Astrocyte (in vitro differentiated cells and primary cell): ENCODE data around the gene FRMD4B. TPM values are rescaled to one million over a fixed set of nuclear protein-coding genes. Genes with fewer than 3 reads are reported as not detected.
"Not testable (repeated sequence)": the region's sequence is repeated elsewhere in the genome, so short reads cannot be mapped to it uniquely, and the experiment has no call there.

Experiments used
- DNase-seq: peaks from one replicate; pipeline ENCODE4 v3.0.0-alpha.2; 2010; ENCODE audit warnings: low read depth
- FAIRE-seq: peaks from 2 replicates; lab custom pipeline; 2011; peaks lifted over from hg19 to GRCh38; lab: Jason Lieb, UNC
- H2AFZ ChIP-seq: 2 replicates; pipeline ENCODE4 v1.6.0; 2012; ENCODE audit warnings: low read depth, low read length, inconsistent platforms
- H3K27ac ChIP-seq: 2 replicates; pipeline ENCODE4 v1.5.1; 2011; ENCODE audit warnings: low read depth, low read length, inconsistent platforms
- H3K27me3 ChIP-seq: 2 replicates; pipeline ENCODE4 v1.6.0; 2011; ENCODE audit warnings: low read length, inconsistent platforms; ENCODE audit not compliant: insufficient read depth
- H3K36me3 ChIP-seq: 2 replicates; pipeline ENCODE4 v1.5.1; 2011; ENCODE audit warnings: low read length, inconsistent platforms; ENCODE audit not compliant: insufficient read depth
- H3K4me1 ChIP-seq: 2 replicates; pipeline ENCODE4 v1.5.1; 2011; ENCODE audit warnings: low read length, inconsistent platforms; ENCODE audit not compliant: insufficient read depth
- H3K4me2 ChIP-seq: 2 replicates; pipeline ENCODE4 v1.6.0; 2012; ENCODE audit warnings: low read length, inconsistent platforms
- H3K4me3 ChIP-seq: 2 replicates; pipeline ENCODE4 v1.5.1; 2011; ENCODE audit warnings: low read depth, mild to moderate bottlenecking, low read length, inconsistent platforms; ENCODE audit not compliant: insufficient read depth
- H3K79me2 ChIP-seq: 2 replicates; pipeline ENCODE4 v1.6.0; 2012; ENCODE audit warnings: mild to moderate bottlenecking, low read length, inconsistent platforms; ENCODE audit not compliant: insufficient read depth
- H3K9ac ChIP-seq: 2 replicates; pipeline ENCODE4 v1.6.0; 2012; ENCODE audit warnings: mild to moderate bottlenecking, low read length, inconsistent platforms
- H3K9me3 ChIP-seq: 2 replicates; pipeline ENCODE4 v1.5.1; 2012; ENCODE audit warnings: low read depth, mild to moderate bottlenecking, low read length, inconsistent platforms; ENCODE audit not compliant: insufficient read depth
- H4K20me1 ChIP-seq: 2 replicates; pipeline ENCODE4 v1.6.0; 2012; ENCODE audit warnings: low read length, inconsistent platforms; ENCODE audit not compliant: insufficient read depth
- H3K27ac Mint-ChIP-seq: one replicate; pipeline ENCODE4 v1.8.0; 2021; ENCODE audit warnings: mild to moderate bottlenecking, mixed read lengths; ENCODE audit not compliant: unreplicated experiment
- H3K27me3 Mint-ChIP-seq: one replicate; pipeline ENCODE4 v1.8.0; 2021; ENCODE audit warnings: low read depth, mixed read lengths; ENCODE audit not compliant: unreplicated experiment
- H3K36me3 Mint-ChIP-seq: one replicate; pipeline ENCODE4 v1.8.0; 2021; ENCODE audit warnings: low read depth, mixed read lengths; ENCODE audit not compliant: unreplicated experiment
- H3K4me1 Mint-ChIP-seq: one replicate; pipeline ENCODE4 v1.8.0; 2021; ENCODE audit warnings: low read depth, mixed read lengths; ENCODE audit not compliant: unreplicated experiment
- H3K4me3 Mint-ChIP-seq: one replicate; pipeline ENCODE4 v1.8.0; 2021; ENCODE audit warnings: mild to moderate bottlenecking, moderate library complexity, mixed read lengths; ENCODE audit not compliant: unreplicated experiment
- H3K9me3 Mint-ChIP-seq: one replicate; pipeline ENCODE4 v1.8.0; 2021; ENCODE audit warnings: mild to moderate bottlenecking, mixed read lengths; ENCODE audit not compliant: unreplicated experiment
- CTCF ChIP-seq: IDR thresholded peaks from 2 replicates; pipeline ENCODE4 v1.5.1; 2011; ENCODE audit warnings: low read depth, mild to moderate bottlenecking, inconsistent platforms, low read length, moderate library complexity; ENCODE audit not compliant: insufficient read depth
- EZH2 ChIP-seq: IDR thresholded peaks from 2 replicates; pipeline ENCODE4 v1.6.1; 2012; ENCODE audit warnings: mild to moderate bottlenecking, low read length, inconsistent platforms; ENCODE audit not compliant: insufficient read depth
- total RNA-seq: library from RNA; stranded (reverse); gene quantifications from 2 replicates; pipeline ENCODE4 v1.2.1, GENCODE V29; 2021

FRMD4B gene
- total RNA-seq, 1 donor from 2014 or later, result 9.2 TPM

- Histone ChIP-seq H3K4me3 (no peak overlapping the region), H3K9ac (no peak overlapping the region), H2AFZ (no peak overlapping the region), H3K36me3 (no peaks in the 10 kb centered on the region), H3K9me3 (no peaks in the 10 kb centered on the region), H3K27me3 (peaks cover 10% of the 10 kb centered on the region), H3K4me1 (peaks cover 4% of the 10 kb centered on the region), H3K27ac (no peak overlapping the region), H3K4me2 (no peak overlapping the region), H4K20me1 (no peaks in the 10 kb centered on the region), H3K79me2 (no peaks in the 10 kb centered on the region)
- DNase-seq, result no peak
- Mint-ChIP-seq H3K27ac (no peak overlapping the region), H3K27me3 (no peaks in the 10 kb centered on the region), H3K36me3 (no peaks in the 10 kb centered on the region), H3K4me3 (no peak overlapping the region), H3K4me1 (peaks cover 18% of the 10 kb centered on the region), H3K9me3 (no peaks in the 10 kb centered on the region)
- TF ChIP-seq EZH2 (no peak), CTCF (no peak)
- FAIRE-seq, result no peak
Observed at GRCh38 chr3:69283496-69283895, 102.4 kb downstream of the FRMD4B start.

GRCh38 chr3:69282181-69282580 is 103.7 kb downstream of the FRMD4B start:
- Histone ChIP-seq H3K27me3 (peaks cover 10% of the 10 kb centered on the region), H3K9me3 (no peaks in the 10 kb centered on the region), H3K27ac (no peak overlapping the region), H3K36me3 (no peaks in the 10 kb centered on the region), H3K4me2 (no peak overlapping the region), H3K9ac (no peak overlapping the region), H3K79me2 (no peaks in the 10 kb centered on the region), H3K4me3 (no peak overlapping the region), H4K20me1 (no peaks in the 10 kb centered on the region), H3K4me1 (no peaks in the 10 kb centered on the region), H2AFZ (no peak overlapping the region)
- FAIRE-seq (no peak), DNase-seq (no peak)
- no peaks in the 10 kb centered on the region for H3K36me3 Mint-ChIP-seq
- H3K27me3 Mint-ChIP-seq, result no peaks in the 10 kb centered on the region
- TF ChIP-seq EZH2, result no peak
- no peak for TF ChIP-seq CTCF
- peak overlapping the region; percentile 91 for H3K27ac Mint-ChIP-seq
- H3K4me3 Mint-ChIP-seq, result no peak overlapping the region
- peaks cover 8% of the 10 kb centered on the region for H3K4me1 Mint-ChIP-seq
- no peaks in the 10 kb centered on the region for H3K9me3 Mint-ChIP-seq

GRCh38 chr3:69277403-69277802 is 108.5 kb downstream of the FRMD4B start:
- H3K36me3 Mint-ChIP-seq, FAIRE-seq, H3K4me2 ChIP-seq, DNase-seq, H4K20me1 ChIP-seq, H3K4me1 ChIP-seq, H3K79me2 ChIP-seq, H3K27ac Mint-ChIP-seq, H3K9ac ChIP-seq, H3K27ac ChIP-seq, H3K36me3 ChIP-seq, H3K4me1 Mint-ChIP-seq, H3K4me3 ChIP-seq, H3K9me3 ChIP-seq, H3K4me3 Mint-ChIP-seq, H3K27me3 Mint-ChIP-seq, H3K9me3 Mint-ChIP-seq, H2AFZ ChIP-seq: not testable (repeated sequence)
- H3K27me3 ChIP-seq, result peaks cover 10% of the 10 kb centered on the region
